ENCODE data around the gene SSB.

DNA sequence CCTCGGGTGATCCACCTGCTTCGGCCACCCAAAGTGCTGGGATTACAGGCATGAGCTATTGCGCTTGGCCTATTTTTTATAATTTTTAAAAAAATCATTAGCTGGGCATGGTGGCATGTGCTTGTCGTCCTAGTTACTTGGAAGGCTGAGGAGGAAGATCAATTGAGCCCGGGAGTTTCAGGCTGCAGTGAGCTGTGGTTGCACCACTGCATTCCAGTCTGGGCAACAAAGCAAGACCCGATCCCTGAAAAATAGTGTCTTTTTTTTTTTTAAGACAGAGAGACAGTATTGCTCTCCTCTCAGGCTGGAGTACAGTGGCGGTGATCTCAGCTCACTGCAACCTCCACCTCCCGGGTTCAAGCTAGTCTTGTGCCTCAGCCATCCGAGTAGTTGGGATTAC is 4.8 kb downstream of the SSB start:
- TF ChIP-seq, protein P1, sequence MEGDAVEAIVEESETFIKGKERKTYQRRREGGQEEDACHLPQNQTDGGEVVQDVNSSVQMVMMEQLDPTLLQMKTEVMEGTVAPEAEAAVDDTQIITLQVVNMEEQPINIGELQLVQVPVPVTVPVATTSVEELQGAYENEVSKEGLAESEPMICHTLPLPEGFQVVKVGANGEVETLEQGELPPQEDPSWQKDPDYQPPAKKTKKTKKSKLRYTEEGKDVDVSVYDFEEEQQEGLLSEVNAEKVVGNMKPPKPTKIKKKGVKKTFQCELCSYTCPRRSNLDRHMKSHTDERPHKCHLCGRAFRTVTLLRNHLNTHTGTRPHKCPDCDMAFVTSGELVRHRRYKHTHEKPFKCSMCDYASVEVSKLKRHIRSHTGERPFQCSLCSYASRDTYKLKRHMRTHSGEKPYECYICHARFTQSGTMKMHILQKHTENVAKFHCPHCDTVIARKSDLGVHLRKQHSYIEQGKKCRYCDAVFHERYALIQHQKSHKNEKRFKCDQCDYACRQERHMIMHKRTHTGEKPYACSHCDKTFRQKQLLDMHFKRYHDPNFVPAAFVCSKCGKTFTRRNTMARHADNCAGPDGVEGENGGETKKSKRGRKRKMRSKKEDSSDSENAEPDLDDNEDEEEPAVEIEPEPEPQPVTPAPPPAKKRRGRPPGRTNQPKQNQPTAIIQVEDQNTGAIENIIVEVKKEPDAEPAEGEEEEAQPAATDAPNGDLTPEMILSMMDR (IDR thresholded peaks at IDR 0.05) = no peak
- TF ChIP-seq POLR2A (IDR thresholded peaks at IDR 0.05) = no peak

Measured in testis (tissue), 2 donors.